Central memory CD8-positive, alpha-beta T cell (primary cell): ENCODE data around the gene MORC3.
"Not testable (repeated sequence)": the region's sequence is repeated elsewhere in the genome, so short reads cannot be mapped to it uniquely, and the experiment has no call there.

Experiments
- ATAC-seq: fragments of 150-1000 bp; cut with Tn5 transposase; replicated peaks from 2 replicates; pipeline ENCODE4 v1.10.0; 2022; ENCODE audit warnings: mild to moderate bottlenecking, moderate FRiP score, moderate number of reproducible peaks; ENCODE audit not compliant: poor library complexity, severe bottlenecking; ENCODE audit errors: extremely low read depth
- DNase-seq, 2 donors: peaks; one replicate each; pipeline ENCODE4 v3.0.0; 2021; ENCODE audit warnings: low spot score in 2 of 2
- H3K27ac Mint-ChIP-seq: one replicate; pipeline ENCODE4 v1.8.0; 2022; ENCODE audit warnings: low read depth, mild to moderate bottlenecking, moderate library complexity, mixed read lengths
- H3K27me3 Mint-ChIP-seq: one replicate; pipeline ENCODE4 v1.8.0; 2022; ENCODE audit warnings: mixed read lengths
- H3K36me3 Mint-ChIP-seq: one replicate; pipeline ENCODE4 v1.8.0; 2022; ENCODE audit warnings: mild to moderate bottlenecking, moderate library complexity, mixed read lengths; ENCODE audit not compliant: insufficient read depth
- H3K4me1 Mint-ChIP-seq: one replicate; pipeline ENCODE4 v1.8.0; 2022; ENCODE audit warnings: mixed read lengths
- H3K4me3 Mint-ChIP-seq: one replicate; pipeline ENCODE4 v1.8.0; 2022; ENCODE audit warnings: mild to moderate bottlenecking, moderate library complexity, mixed read lengths
- H3K9me3 Mint-ChIP-seq: one replicate; pipeline ENCODE4 v1.8.0; 2022; ENCODE audit warnings: mixed read lengths

The MORC3 gene

GRCh38 chr21:36319767-36320420 lies at the start of gene MORC3:
Gene MORC3, plus strand, starts transcription at chr21:36320197. Its CDS starts 68 bp downstream, at chr21:36320265.
- Mint-ChIP-seq H3K4me1 (peaks cover 44% of the 10 kb centered on the region), H3K4me3 (peak within 1 kb of the TSS; percentile 92), H3K9me3 (no peaks in the 10 kb centered on the region), H3K36me3 (peaks cover 33% of the 10 kb centered on the region), H3K27ac (peak within 1 kb of the TSS; percentile 92), H3K27me3 (no peaks in the 10 kb centered on the region)
- peak; percentile 85 for ATAC-seq
- DNase-seq = peak; percentile 94 to 95

DNA sequence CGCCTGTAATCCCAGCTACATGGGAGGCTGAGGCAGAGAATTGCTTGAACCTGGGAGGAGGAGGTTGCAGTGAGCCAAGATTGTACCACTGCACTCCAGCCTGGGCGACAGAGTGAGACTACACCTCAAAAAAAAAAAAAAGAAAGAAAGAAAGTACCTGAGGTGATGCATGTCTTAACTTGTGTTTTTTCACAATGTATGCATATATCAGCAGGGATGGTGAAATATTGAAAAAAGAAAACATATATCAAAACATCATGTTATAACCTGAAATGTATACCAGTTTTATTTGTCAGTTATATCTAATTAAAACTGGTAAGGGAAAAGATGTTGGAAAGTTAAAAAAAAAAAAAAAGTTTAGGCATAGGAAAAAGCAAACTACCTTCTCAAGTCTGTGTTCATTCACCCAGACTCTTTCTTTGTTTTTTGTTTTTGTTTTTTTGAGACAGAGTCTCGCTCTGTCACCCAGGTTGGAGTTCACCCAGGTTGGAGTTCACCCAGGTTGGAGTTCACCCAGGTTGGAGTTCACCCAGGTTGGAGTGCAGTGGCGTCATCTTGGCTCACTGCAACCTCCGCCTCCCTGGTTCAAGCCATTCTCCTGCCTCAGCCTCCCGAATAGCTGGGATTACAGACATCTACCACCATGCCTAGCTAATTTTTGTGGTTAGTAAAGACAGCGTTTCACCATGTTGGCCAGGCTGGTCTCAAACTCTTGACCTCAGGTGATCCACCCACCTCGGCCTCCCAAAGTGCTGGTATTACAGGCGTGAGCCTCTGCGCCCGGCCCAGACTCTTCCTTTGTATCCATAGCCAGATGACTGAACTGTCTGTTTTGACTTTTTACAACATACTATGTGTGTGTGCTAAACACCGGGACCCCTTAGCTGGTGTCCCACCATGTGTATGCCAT lies 49.0 kb upstream of the MORC3 start:
- not testable (repeated sequence) for DNase-seq, H3K27ac Mint-ChIP-seq, ATAC-seq, H3K4me3 Mint-ChIP-seq, H3K4me1 Mint-ChIP-seq, H3K27me3 Mint-ChIP-seq, H3K9me3 Mint-ChIP-seq
- peaks cover 19% of the 10 kb centered on the region for H3K36me3 Mint-ChIP-seq

- Mint-ChIP-seq H3K9me3 (no peaks in the 10 kb centered on the region), H3K27me3 (no peaks in the 10 kb centered on the region), H3K4me1 (no peaks in the 10 kb centered on the region), H3K4me3 (no peak overlapping the region), H3K36me3 (peaks cover 32% of the 10 kb centered on the region), H3K27ac (no peak overlapping the region)
- ATAC-seq (no peak), DNase-seq (no peak)
These were observed 45.9 kb upstream of the MORC3 start for GRCh38 chr21:36274128-36274527.

GRCh38 chr21:36282568-36283230 lies 37.3 kb upstream of the MORC3 start:
- Mint-ChIP-seq H3K4me3 (no peak overlapping the region), H3K27ac (no peak overlapping the region), H3K27me3 (no peaks in the 10 kb centered on the region), H3K36me3 (peaks cover 27% of the 10 kb centered on the region), H3K9me3 (no peaks in the 10 kb centered on the region), H3K4me1 (no peaks in the 10 kb centered on the region)
- ATAC-seq (no peak), DNase-seq (no peak)

DNA sequence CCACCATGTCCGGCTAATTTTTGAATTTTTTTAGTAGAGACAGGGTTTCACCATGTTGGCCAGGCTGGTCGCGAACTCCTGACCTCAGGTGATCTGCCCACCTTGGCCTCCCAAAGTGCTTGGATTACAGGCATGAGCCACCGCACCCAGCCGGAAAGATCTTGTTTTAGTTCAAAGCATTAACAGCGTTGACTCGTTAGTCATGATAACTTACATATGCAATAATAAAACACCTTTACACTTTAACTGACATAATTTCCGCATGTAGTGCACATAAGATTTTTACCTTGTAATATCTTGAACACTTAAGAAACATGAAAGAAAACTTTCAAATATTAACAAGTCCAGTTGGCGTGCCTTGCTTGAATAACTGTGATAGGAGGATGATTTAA lies 36.8 kb upstream of the MORC3 start:
- not testable (repeated sequence) for DNase-seq, H3K27me3 Mint-ChIP-seq, H3K4me1 Mint-ChIP-seq, H3K9me3 Mint-ChIP-seq, H3K4me3 Mint-ChIP-seq, H3K27ac Mint-ChIP-seq, ATAC-seq
- peaks cover 24% of the 10 kb centered on the region for H3K36me3 Mint-ChIP-seq

- peak overlapping the region; percentile 82 for H3K27ac Mint-ChIP-seq
- H3K36me3 Mint-ChIP-seq = peaks cover 16% of the 10 kb centered on the region
- peak overlapping the region; percentile 33 for H3K4me3 Mint-ChIP-seq
- no peaks in the 10 kb centered on the region for H3K9me3 Mint-ChIP-seq
- DNase-seq (no peak), ATAC-seq (peak; percentile 88)
- peaks cover 14% of the 10 kb centered on the region for H3K4me1 Mint-ChIP-seq
- no peaks in the 10 kb centered on the region for H3K27me3 Mint-ChIP-seq
These were observed 31.2 kb upstream of the MORC3 start for GRCh38 chr21:36288651-36289243.

DNA sequence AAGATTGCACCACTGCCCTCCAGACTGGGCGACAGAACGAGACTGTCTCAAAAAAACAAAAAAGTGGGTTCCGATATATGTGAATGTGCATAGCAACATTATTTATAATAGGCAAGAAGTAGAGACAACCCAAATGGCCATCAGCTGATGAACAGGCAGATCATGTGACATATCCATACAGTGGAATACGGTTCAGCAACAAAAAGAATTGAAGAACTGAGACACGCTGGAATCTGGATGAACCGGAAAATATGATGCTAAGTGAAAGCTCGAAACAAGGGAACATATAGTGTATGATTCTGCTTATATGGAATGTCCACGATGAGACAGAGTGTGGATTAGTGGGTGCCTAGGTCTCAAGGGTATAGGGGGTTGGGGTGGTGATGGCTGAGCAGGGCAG lies 28.5 kb upstream of the MORC3 start:
- DNase-seq (no peak), ATAC-seq (no peak)
- Mint-ChIP-seq H3K27me3 (no peaks in the 10 kb centered on the region), H3K4me3 (no peak overlapping the region), H3K4me1 (peaks cover 14% of the 10 kb centered on the region), H3K27ac (no peak overlapping the region), H3K9me3 (no peaks in the 10 kb centered on the region), H3K36me3 (peaks cover 16% of the 10 kb centered on the region)

GRCh38 chr21:36297406-36297937 lies 22.5 kb upstream of the MORC3 start:
- no peaks in the 10 kb centered on the region for H3K27me3 Mint-ChIP-seq
- peak overlapping the region; percentile 67 for H3K4me3 Mint-ChIP-seq
- H3K9me3 Mint-ChIP-seq = no peaks in the 10 kb centered on the region
- H3K27ac Mint-ChIP-seq = peak overlapping the region; percentile 94
- no peak for DNase-seq
- H3K4me1 Mint-ChIP-seq = peaks cover 30% of the 10 kb centered on the region
- peaks cover 4% of the 10 kb centered on the region for H3K36me3 Mint-ChIP-seq
- peak; percentile 1 for ATAC-seq

- H3K4me1 Mint-ChIP-seq = peaks cover 30% of the 10 kb centered on the region
- H3K27ac Mint-ChIP-seq = peak overlapping the region; percentile 94
- H3K4me3 Mint-ChIP-seq = peak overlapping the region; percentile 67
- DNase-seq (peak; percentile 37 to 80), ATAC-seq (peak; percentile 100)
- peaks cover 4% of the 10 kb centered on the region for H3K36me3 Mint-ChIP-seq
- H3K9me3 Mint-ChIP-seq = no peaks in the 10 kb centered on the region
- H3K27me3 Mint-ChIP-seq = no peaks in the 10 kb centered on the region
These were observed 21.9 kb upstream of the MORC3 start for GRCh38 chr21:36297938-36298572.

GRCh38 chr21:36306872-36307534 lies 13.0 kb upstream of the MORC3 start:
- DNase-seq (no peak), ATAC-seq (no peak)
- Mint-ChIP-seq H3K4me1 (no peaks in the 10 kb centered on the region), H3K27ac (no peak overlapping the region), H3K27me3 (no peaks in the 10 kb centered on the region), H3K4me3 (no peak overlapping the region), H3K9me3 (no peaks in the 10 kb centered on the region), H3K36me3 (peaks cover 2% of the 10 kb centered on the region)

DNA sequence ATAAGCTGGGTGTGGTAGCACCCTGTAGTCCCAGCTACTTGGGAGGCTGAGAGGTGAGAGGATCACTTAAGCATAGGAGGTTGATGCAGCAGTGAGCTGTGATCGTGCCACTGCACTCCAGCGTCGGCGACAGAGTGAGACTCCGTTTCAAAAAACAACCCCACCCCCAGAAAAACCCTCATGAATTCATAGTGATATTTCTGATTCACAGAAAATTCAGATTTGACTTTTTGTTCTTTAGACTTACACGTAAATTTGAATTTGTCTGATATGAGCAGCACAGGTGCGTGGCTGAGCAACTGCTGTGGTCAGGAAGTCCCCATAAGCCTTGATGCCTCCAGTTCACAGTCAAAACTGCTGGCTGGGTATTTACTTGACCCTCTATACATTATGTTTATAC lies 10.0 kb upstream of the MORC3 start:
- no peak for DNase-seq
- Mint-ChIP-seq H3K27me3 (no peaks in the 10 kb centered on the region), H3K27ac (no peak overlapping the region), H3K9me3 (no peaks in the 10 kb centered on the region), H3K4me3 (no peak overlapping the region), H3K4me1 (no peaks in the 10 kb centered on the region), H3K36me3 (peaks cover 2% of the 10 kb centered on the region)
- ATAC-seq = peak; percentile 52
